K562 (cell line): ENCODE data around the gene PITPNM1. TPM values are rescaled to one million over a fixed set of nuclear protein-coding genes. Genes with fewer than 3 reads are reported as not detected.

Experiments used
- ATAC-seq: fragments of 200-7000 bp; cut with Tn5 transposase; 3 replicates; pipeline ENCODE4 v1.9.1; 2020; ENCODE audit warnings: moderate library complexity
- BruUV-seq: library from RNA; stranded (reverse); fragments of 400-500 nt; replicated peaks from 2 replicates; lab custom pipeline; 2021; lab: Mats Ljungman, UMichigan
- CTCF ChIA-PET: fragments of 300-600 bp; formaldehyde crosslinking; extraction: SDS; loops from one replicate; lab custom pipeline; 2021; ENCODE audit warnings: low intra/inter-chr PET ratio; lab: Yijun Ruan, JAX
- POLR2A ChIA-PET: fragments of 300-600, 350-650 bp; sonication (Branson Sonifier 250); formaldehyde crosslinking; extraction: SDS; loops from one replicate; lab custom pipeline; 2021; ENCODE audit warnings: antibody characterized with exemption, inconsistent platforms; lab: Yijun Ruan, JAX
- DNase-seq, 4 experiments: peaks; one replicate each; pipeline versions ENCODE4 v3.0.0 to v3.0.0-alpha.2; 2011 to 2018; ENCODE audit warnings: low spot score in 3 of 4, mixed read lengths in 3 of 4; ENCODE audit errors: extremely low read depth in 1 of 4
- FAIRE-seq: peaks from 2 replicates; lab custom pipeline; 2011; peaks lifted over from hg19 to GRCh38; lab: Jason Lieb, UNC
- H2AFZ ChIP-seq: 2 replicates; pipeline ENCODE4 v1.6.0; 2011; ENCODE audit warnings: low read depth, low read length, control low read depth, inconsistent platforms
- H3K27ac ChIP-seq: fragments of 200-600 bp; 3 replicates; pipeline ENCODE4 v1.8.0; 2011; ENCODE audit warnings: low read depth, mild to moderate bottlenecking, control low read depth, inconsistent platforms, low read length, moderate library complexity, mixed read lengths; ENCODE audit errors: extremely low read depth
- H3K27me3 ChIP-seq, 2 experiments: fragments of 300-600 bp in 1 of 2; 2 replicates in 1 of 2; 3 replicates in 1 of 2; pipeline versions ENCODE4 v1.6.0 to v1.8.0; 2011; ENCODE audit warnings: inconsistent platforms in 2 of 2, low read length in 2 of 2, mild to moderate bottlenecking in 1 of 2, mixed read lengths in 1 of 2, moderate library complexity in 1 of 2; ENCODE audit not compliant: control insufficient read depth in 2 of 2, insufficient read depth in 2 of 2
- H3K36me3 ChIP-seq: fragments of 300-600 bp; 3 replicates; pipeline ENCODE4 v1.8.0; 2011; ENCODE audit warnings: mild to moderate bottlenecking, low read length, inconsistent platforms; ENCODE audit not compliant: control insufficient read depth, insufficient read depth
- H3K4me1 ChIP-seq, 2 experiments: fragments of 200-600 bp in 1 of 2; replicated peaks in 1 of 2; 2 replicates in 1 of 2; 3 replicates in 1 of 2; pipeline versions ENCODE4 v1.5.1 to v1.8.0; 2011; ENCODE audit warnings: inconsistent platforms in 2 of 2, low read length in 2 of 2, mild to moderate bottlenecking in 1 of 2, mixed read lengths in 1 of 2, moderate library complexity in 1 of 2; ENCODE audit not compliant: control insufficient read depth in 2 of 2, insufficient read depth in 2 of 2
- H3K4me2 ChIP-seq: 2 replicates; pipeline ENCODE4 v1.6.1; 2011; ENCODE audit warnings: low read length, control low read depth, inconsistent platforms, mixed read lengths; ENCODE audit not compliant: insufficient read depth
- H3K4me3 ChIP-seq: fragments of 200-600 bp; sonication (generic), shearing (Covaris generic); 2 replicates; pipeline ENCODE4 v1.5.1; 2016; ENCODE audit warnings: control low read depth, inconsistent platforms
- H3K79me2 ChIP-seq: fragments of 200-600 bp; 3 replicates; pipeline ENCODE4 v1.8.0; 2011; ENCODE audit warnings: low read length, inconsistent platforms; ENCODE audit not compliant: control insufficient read depth, insufficient read depth
- H3K9ac ChIP-seq, 2 experiments: 2 replicates each; pipeline versions ENCODE4 v1.6.0 to v1.6.1; 2011; ENCODE audit warnings: low read depth in 2 of 2, low read length in 2 of 2, control low read depth in 1 of 2, inconsistent platforms in 1 of 2, mild to moderate bottlenecking in 1 of 2, mixed read lengths in 1 of 2; ENCODE audit not compliant: insufficient read depth in 1 of 2
- H3K9me1 ChIP-seq: one replicate; pipeline ENCODE4 v1.6.0; 2011; ENCODE audit warnings: inconsistent platforms, mild to moderate bottlenecking, low read length, moderate library complexity; ENCODE audit not compliant: control insufficient read depth, insufficient read depth
- H3K9me3 ChIP-seq: replicated peaks from 2 replicates; pipeline ENCODE4 v1.5.1; 2011; ENCODE audit warnings: low read depth, low read length, inconsistent platforms; ENCODE audit not compliant: control insufficient read depth, insufficient read depth
- H4K20me1 ChIP-seq: replicated peaks from 2 replicates; pipeline ENCODE4 v1.6.1; 2011; ENCODE audit warnings: low read length, inconsistent platforms, mixed read lengths; ENCODE audit not compliant: control insufficient read depth, insufficient read depth
- ARID1B ChIP-seq: fragments of 450-650 bp; IDR thresholded peaks from 2 replicates; pipeline ENCODE4 v1.6.1; 2016; ENCODE audit warnings: antibody characterized with exemption, mild to moderate bottlenecking, inconsistent platforms
- ARID2 ChIP-seq: fragments of 450-650 bp; IDR thresholded peaks from 2 replicates; pipeline ENCODE4 v1.6.1; 2017; ENCODE audit warnings: antibody characterized with exemption, mild to moderate bottlenecking
- CTCFL ChIP-seq: IDR thresholded peaks from 2 replicates; pipeline ENCODE4 v1.6.1; 2011; ENCODE audit warnings: borderline replicate concordance, low read depth, mild to moderate bottlenecking, moderate library complexity, low read length; ENCODE audit not compliant: insufficient read depth, poor library complexity, severe bottlenecking
- MCM5 ChIP-seq: fragments of 450-650 bp; IDR thresholded peaks from 2 replicates; pipeline ENCODE4 v1.6.1; 2016; ENCODE audit warnings: low read depth
- POLR2G ChIP-seq: fragments of 200-400 bp; formaldehyde crosslinking; IDR thresholded peaks from 2 replicates; pipeline ENCODE4 v1.6.1; 2017; ENCODE audit warnings: low read depth, mild to moderate bottlenecking, antibody characterized with exemption, low read length, moderate library complexity
- REST ChIP-seq, 2 experiments: fragments of 450-650 bp; formaldehyde crosslinking in 1 of 2; IDR thresholded peaks; 2 replicates each; pipeline versions ENCODE4 v1.4.0 to v1.6.1; 2014 to 2020; ENCODE audit warnings: mild to moderate bottlenecking in 2 of 2, borderline replicate concordance in 1 of 2, low read depth in 1 of 2
- ZBED1 ChIP-seq: IDR thresholded peaks from 2 replicates; pipeline ENCODE4 v1.6.1; 2014
- WGBS: fragments of 100-300 bp; shearing (Covaris generic); methylation state at CpG from one replicate; pipeline ENCODE4 v1.1.6; 2016; ENCODE audit warnings: low coverage, mixed read lengths; ENCODE audit not compliant: insufficient coverage; ENCODE audit errors: missing lambda C conversion rate; 5-methylcytosine and 5-hydroxymethylcytosine counted together
- in situ Hi-C: fragments of 300-500 bp; cut with MboI; formaldehyde crosslinking; loops from 4 replicates; pipeline ENCODE4 v1.15.0; 2018; ENCODE audit warnings: inconsistent platforms, mixed read lengths
- intact Hi-C: fragments of 100-400 bp; cut with micrococcal nuclease; formaldehyde crosslinking; loops from 2 replicates; pipeline ENCODE4 v1.14.2; 2022
- polyA plus RNA-seq, 8 experiments: library from polyadenylated mRNA; depleted of rRNA in 4 of 8; stranded (reverse) in 5 of 8; unstranded in 3 of 8; fragments of >200 nt; fragmentation: Nextera tagmentation in 2 of 8; fragmentation: Illumina TruSeq in 1 of 8; extraction: Ambion mirVana in 2 of 8; extraction: Trizol in 1 of 8; gene quantifications; 2 replicates each; pipeline versions ENCODE4 v1.2.1 to v1.2.3, GENCODE V29; 2011 to 2014; ENCODE audit warnings: inconsistent platforms in 1 of 8, missing spikeins in 1 of 8
- total RNA-seq, 7 experiments: library from RNA; depleted of rRNA in 6 of 7; stranded (reverse); fragments of >200 nt in 6 of 7; fragmentation: Illumina TruSeq in 2 of 7; extraction: Trizol in 2 of 7; gene quantifications; 2 replicates each; pipeline versions ENCODE4 v1.2.1 to v1.2.3, GENCODE V29; 2011 to 2021; ENCODE audit warnings: low replicate concordance in 1 of 7
- TF ChIP-seq, protein P1 (sequence below): fragments of 450-650 bp; IDR thresholded peaks from 2 replicates; pipeline ENCODE4 v1.6.1; 2016
- TF ChIP-seq, protein P2 (sequence below): sonication (generic); formaldehyde crosslinking; IDR thresholded peaks from 2 replicates; pipeline ENCODE4 v1.8.0; 2022; ENCODE audit warnings: missing genetic modification reagents, mild to moderate bottlenecking, moderate library complexity, borderline replicate concordance

PITPNM1 gene
- total and polyA plus RNA-seq, 9 of the 15 experiments (the other 6 are each of a cell fraction or from before 2014, with no cell fraction given): 0.11 to 53.7 (median 16.0) TPM

- peak; percentile 87 for FAIRE-seq
- in situ Hi-C loops (loop anchor here (25.0 kb wide), 1 partner anchor 1142 kb away; the partner anchor contains the start of gene GAL), intact Hi-C loops (no loop called here)
- WGBS: 27% methylated on average over 8 of the region's 8 CpGs
- H3K27ac ChIP-seq: no peak overlapping the region
- no peaks in the 10 kb centered on the region for H3K9me1 ChIP-seq
- ATAC-seq: peak; percentile 98
- ChIA-PET POLR2A (interaction anchor here (0.6 to 2.7 kb wide), 5 partner anchors 9 to 77 kb away, joined by 3 to 10 read pairs (median 3); no protein-coding TSS in a partner anchor), CTCF (no interaction called here)
- H3K9ac ChIP-seq: no peak overlapping the region
- peak; percentile 49 to 89 (median 72) for DNase-seq
- no peaks in the 10 kb centered on the region for H4K20me1 ChIP-seq
- H3K27me3 ChIP-seq: no peaks in the 10 kb centered on the region
- H3K4me3 ChIP-seq: no peak overlapping the region
- peak overlapping the region; percentile 34; the same call in 1 of the 2 replicates for H2AFZ ChIP-seq
- no TSS peak for BruUV-seq
- no peaks in the 10 kb centered on the region for H3K36me3 ChIP-seq
- H3K4me1 ChIP-seq: peaks cover 11 to 14% of the 10 kb centered on the region in 2 experiments; a peak in 4 of 5 replicates
- H3K4me2 ChIP-seq: no peak overlapping the region; the same call in 1 of the 2 replicates
- H3K9me3 ChIP-seq: no peaks in the 10 kb centered on the region
- H3K79me2 ChIP-seq: no peaks in the 10 kb centered on the region
- TF ChIP-seq REST (IDR thresholded peaks at IDR 0.05; ENCODE audit: borderline replicate concordance): peak; percentile 59
- no peak for TF ChIP-seq REST (CRISPR knock-in tag; IDR thresholded peaks at IDR 0.05; ENCODE audit: low read depth)
- peak; percentile 24; the same call in 1 of the 2 replicates for TF ChIP-seq ARID1B
- TF ChIP-seq ZBED1: no peak
- TF ChIP-seq POLR2G: no peak
- TF ChIP-seq MCM5: no peak
- TF ChIP-seq, protein P1, sequence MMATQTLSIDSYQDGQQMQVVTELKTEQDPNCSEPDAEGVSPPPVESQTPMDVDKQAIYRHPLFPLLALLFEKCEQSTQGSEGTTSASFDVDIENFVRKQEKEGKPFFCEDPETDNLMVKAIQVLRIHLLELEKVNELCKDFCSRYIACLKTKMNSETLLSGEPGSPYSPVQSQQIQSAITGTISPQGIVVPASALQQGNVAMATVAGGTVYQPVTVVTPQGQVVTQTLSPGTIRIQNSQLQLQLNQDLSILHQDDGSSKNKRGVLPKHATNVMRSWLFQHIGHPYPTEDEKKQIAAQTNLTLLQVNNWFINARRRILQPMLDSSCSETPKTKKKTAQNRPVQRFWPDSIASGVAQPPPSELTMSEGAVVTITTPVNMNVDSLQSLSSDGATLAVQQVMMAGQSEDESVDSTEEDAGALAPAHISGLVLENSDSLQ: peak; percentile 96
- TF ChIP-seq, protein P2, sequence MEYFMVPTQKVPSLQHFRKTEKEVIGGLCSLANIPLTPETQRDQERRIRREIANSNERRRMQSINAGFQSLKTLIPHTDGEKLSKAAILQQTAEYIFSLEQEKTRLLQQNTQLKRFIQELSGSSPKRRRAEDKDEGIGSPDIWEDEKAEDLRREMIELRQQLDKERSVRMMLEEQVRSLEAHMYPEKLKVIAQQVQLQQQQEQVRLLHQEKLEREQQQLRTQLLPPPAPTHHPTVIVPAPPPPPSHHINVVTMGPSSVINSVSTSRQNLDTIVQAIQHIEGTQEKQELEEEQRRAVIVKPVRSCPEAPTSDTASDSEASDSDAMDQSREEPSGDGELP (CRISPR knock-in tag): peak; percentile 60; the same call in 1 of the 2 replicates
- TF ChIP-seq CTCFL: peak; percentile 40
- no peak for TF ChIP-seq ARID2
These were observed 40.1 kb upstream of the PITPNM1 start for GRCh38 chr11:67545280-67545679.
